GM11168 (cell line): Measurements from ENCODE around the gene FERMT3.

Source experiments
- in situ Hi-C: fragments of 300-500 bp; cut with MboI; formaldehyde crosslinking; loops from one replicate; pipeline ENCODE4 v1.12.0; 2022; ENCODE audit warnings: low sequenced_read_pairs; ENCODE audit not compliant: unreplicated experiment

Gene FERMT3

GRCh38 chr11:64185693-64186491, 20.6 kb upstream of the FERMT3 start, which contains the start of gene STIP1:
TSS of gene STIP1 (plus strand) at chr11:64186171. CDS start at chr11:64186262, 91 bp downstream.
- in situ Hi-C loops, result no loop called here

- in situ Hi-C loops, result no loop called here
These were observed 19.9 kb upstream of the FERMT3 start for GRCh38 chr11:64186492-64187165.

GRCh38 chr11:64192434-64192833, 14.1 kb upstream of the FERMT3 start:
- in situ Hi-C loops, result loop anchor here (10.0 kb wide), 1 partner anchor 112 kb away; the partner anchor contains the start of genes CATSPERZ and ESRRA

- in situ Hi-C loops, result loop anchor here (10.0 kb wide), 1 partner anchor 108 kb away; the partner anchor contains the start of genes CATSPERZ and ESRRA
These were observed 9.9 kb upstream of the FERMT3 start for GRCh38 chr11:64196626-64197025.

GRCh38 chr11:64198511-64198910, 8.0 kb upstream of the FERMT3 start:
- in situ Hi-C loops, result loop anchor here (10.0 kb wide), 1 partner anchor 106 kb away; the partner anchor contains the start of genes CATSPERZ and ESRRA

GRCh38 chr11:64201543-64201942, 5.0 kb upstream of the FERMT3 start:
- in situ Hi-C loops, result no loop called here

GRCh38 chr11:64202992-64203391, 3.5 kb upstream of the FERMT3 start:
- in situ Hi-C loops, result no loop called here

GRCh38 chr11:64203421-64204079, 3.0 kb upstream of the FERMT3 start:
- in situ Hi-C loops, result no loop called here

- in situ Hi-C loops, result no loop called here
These were observed 2.5 kb upstream of the FERMT3 start for GRCh38 chr11:64204080-64204440.

- in situ Hi-C loops, result no loop called here
These were observed 2.0 kb upstream of the FERMT3 start for GRCh38 chr11:64204464-64204989.

- in situ Hi-C loops, result no loop called here
These were observed 950 bp downstream of the FERMT3 start for GRCh38 chr11:64207256-64208085.

- in situ Hi-C loops, result no loop called here
These were observed 1.7 kb downstream of the FERMT3 start for GRCh38 chr11:64208086-64208795.

GRCh38 chr11:64208796-64209562, 2.5 kb downstream of the FERMT3 start:
- in situ Hi-C loops, result no loop called here

GRCh38 chr11:64209563-64209843, 3.0 kb downstream of the FERMT3 start:
- in situ Hi-C loops, result no loop called here

- in situ Hi-C loops, result no loop called here
These were observed 3.9 kb downstream of the FERMT3 start for GRCh38 chr11:64210301-64211020.

GRCh38 chr11:64211181-64211872, 4.8 kb downstream of the FERMT3 start:
- in situ Hi-C loops, result no loop called here

GRCh38 chr11:64216879-64217278, 10.4 kb downstream of the FERMT3 start:
- in situ Hi-C loops, result no loop called here
